K562 (cell line): ENCODE results near the gene TLE4. TPM values are rescaled to one million over a fixed set of nuclear protein-coding genes. Genes with fewer than 3 reads are reported as not detected.

Source experiments
- ATAC-seq: fragments of 200-7000 bp; cut with Tn5 transposase; 3 replicates; pipeline ENCODE4 v1.9.1; 2020; ENCODE audit warnings: moderate library complexity
- BruUV-seq: library from RNA; stranded (reverse); fragments of 400-500 nt; replicated peaks from 2 replicates; lab custom pipeline; 2021; lab: Mats Ljungman, UMichigan
- CTCF ChIA-PET: fragments of 300-600 bp; formaldehyde crosslinking; extraction: SDS; loops from one replicate; lab custom pipeline; 2021; ENCODE audit warnings: low intra/inter-chr PET ratio; lab: Yijun Ruan, JAX
- POLR2A ChIA-PET: fragments of 300-600, 350-650 bp; sonication (Branson Sonifier 250); formaldehyde crosslinking; extraction: SDS; loops from one replicate; lab custom pipeline; 2021; ENCODE audit warnings: antibody characterized with exemption, inconsistent platforms; lab: Yijun Ruan, JAX
- DNase-seq, 4 experiments: peaks; one replicate each; pipeline versions ENCODE4 v3.0.0 to v3.0.0-alpha.2; 2011 to 2018; ENCODE audit warnings: low spot score in 3 of 4, mixed read lengths in 3 of 4; ENCODE audit errors: extremely low read depth in 1 of 4
- FAIRE-seq: peaks from 2 replicates; lab custom pipeline; 2011; peaks lifted over from hg19 to GRCh38; lab: Jason Lieb, UNC
- H2AFZ ChIP-seq: 2 replicates; pipeline ENCODE4 v1.6.0; 2011; ENCODE audit warnings: low read depth, low read length, control low read depth, inconsistent platforms
- H3K27ac ChIP-seq: fragments of 200-600 bp; 3 replicates; pipeline ENCODE4 v1.8.0; 2011; ENCODE audit warnings: low read depth, mild to moderate bottlenecking, control low read depth, inconsistent platforms, low read length, moderate library complexity, mixed read lengths; ENCODE audit errors: extremely low read depth
- H3K27me3 ChIP-seq, 2 experiments: fragments of 300-600 bp in 1 of 2; 2 replicates in 1 of 2; 3 replicates in 1 of 2; pipeline versions ENCODE4 v1.6.0 to v1.8.0; 2011; ENCODE audit warnings: inconsistent platforms in 2 of 2, low read length in 2 of 2, mild to moderate bottlenecking in 1 of 2, mixed read lengths in 1 of 2, moderate library complexity in 1 of 2; ENCODE audit not compliant: control insufficient read depth in 2 of 2, insufficient read depth in 2 of 2
- H3K36me3 ChIP-seq: fragments of 300-600 bp; 3 replicates; pipeline ENCODE4 v1.8.0; 2011; ENCODE audit warnings: mild to moderate bottlenecking, low read length, inconsistent platforms; ENCODE audit not compliant: control insufficient read depth, insufficient read depth
- H3K4me1 ChIP-seq, 2 experiments: fragments of 200-600 bp in 1 of 2; replicated peaks in 1 of 2; 2 replicates in 1 of 2; 3 replicates in 1 of 2; pipeline versions ENCODE4 v1.5.1 to v1.8.0; 2011; ENCODE audit warnings: inconsistent platforms in 2 of 2, low read length in 2 of 2, mild to moderate bottlenecking in 1 of 2, mixed read lengths in 1 of 2, moderate library complexity in 1 of 2; ENCODE audit not compliant: control insufficient read depth in 2 of 2, insufficient read depth in 2 of 2
- H3K4me2 ChIP-seq: 2 replicates; pipeline ENCODE4 v1.6.1; 2011; ENCODE audit warnings: low read length, control low read depth, inconsistent platforms, mixed read lengths; ENCODE audit not compliant: insufficient read depth
- H3K4me3 ChIP-seq: fragments of 200-600 bp; sonication (generic), shearing (Covaris generic); 2 replicates; pipeline ENCODE4 v1.5.1; 2016; ENCODE audit warnings: control low read depth, inconsistent platforms
- H3K79me2 ChIP-seq: fragments of 200-600 bp; 3 replicates; pipeline ENCODE4 v1.8.0; 2011; ENCODE audit warnings: low read length, inconsistent platforms; ENCODE audit not compliant: control insufficient read depth, insufficient read depth
- H3K9ac ChIP-seq, 2 experiments: 2 replicates each; pipeline versions ENCODE4 v1.6.0 to v1.6.1; 2011; ENCODE audit warnings: low read depth in 2 of 2, low read length in 2 of 2, control low read depth in 1 of 2, inconsistent platforms in 1 of 2, mild to moderate bottlenecking in 1 of 2, mixed read lengths in 1 of 2; ENCODE audit not compliant: insufficient read depth in 1 of 2
- H3K9me1 ChIP-seq: one replicate; pipeline ENCODE4 v1.6.0; 2011; ENCODE audit warnings: inconsistent platforms, mild to moderate bottlenecking, low read length, moderate library complexity; ENCODE audit not compliant: control insufficient read depth, insufficient read depth
- H3K9me3 ChIP-seq: replicated peaks from 2 replicates; pipeline ENCODE4 v1.5.1; 2011; ENCODE audit warnings: low read depth, low read length, inconsistent platforms; ENCODE audit not compliant: control insufficient read depth, insufficient read depth
- H4K20me1 ChIP-seq: replicated peaks from 2 replicates; pipeline ENCODE4 v1.6.1; 2011; ENCODE audit warnings: low read length, inconsistent platforms, mixed read lengths; ENCODE audit not compliant: control insufficient read depth, insufficient read depth
- LARP7 ChIP-seq: fragments of 450-650 bp; IDR thresholded peaks from 2 replicates; pipeline ENCODE4 v1.6.1; 2016
- PHF8 ChIP-seq: fragments of 200-600 bp; sonication (generic); IDR thresholded peaks from 2 replicates; pipeline ENCODE4 v1.6.1; 2012; ENCODE audit warnings: mixed run types, mild to moderate bottlenecking, inconsistent platforms, low read length, moderate library complexity, borderline replicate concordance
- SFPQ ChIP-seq: fragments of 200-400 bp; formaldehyde crosslinking; IDR thresholded peaks from 2 replicates; pipeline ENCODE4 v1.6.1; 2017; ENCODE audit warnings: mild to moderate bottlenecking, low read depth, low read length, moderate library complexity
- ZKSCAN3 ChIP-seq: fragments of 250-450 bp; sonication (Bioruptor Pico); IDR thresholded peaks from 2 replicates; pipeline ENCODE4 v1.4.0; 2020
- WGBS: fragments of 100-300 bp; shearing (Covaris generic); methylation state at CpG from one replicate; pipeline ENCODE4 v1.1.6; 2016; ENCODE audit warnings: low coverage, mixed read lengths; ENCODE audit not compliant: insufficient coverage; ENCODE audit errors: missing lambda C conversion rate; 5-methylcytosine and 5-hydroxymethylcytosine counted together
- in situ Hi-C: fragments of 300-500 bp; cut with MboI; formaldehyde crosslinking; loops from 4 replicates; pipeline ENCODE4 v1.15.0; 2018; ENCODE audit warnings: inconsistent platforms, mixed read lengths
- intact Hi-C: fragments of 100-400 bp; cut with micrococcal nuclease; formaldehyde crosslinking; loops from 2 replicates; pipeline ENCODE4 v1.14.2; 2022
- polyA plus RNA-seq, 8 experiments: library from polyadenylated mRNA; depleted of rRNA in 4 of 8; stranded (reverse) in 5 of 8; unstranded in 3 of 8; fragments of >200 nt; fragmentation: Nextera tagmentation in 2 of 8; fragmentation: Illumina TruSeq in 1 of 8; extraction: Ambion mirVana in 2 of 8; extraction: Trizol in 1 of 8; gene quantifications; 2 replicates each; pipeline versions ENCODE4 v1.2.1 to v1.2.3, GENCODE V29; 2011 to 2014; ENCODE audit warnings: inconsistent platforms in 1 of 8, missing spikeins in 1 of 8
- total RNA-seq, 7 experiments: library from RNA; depleted of rRNA in 6 of 7; stranded (reverse); fragments of >200 nt in 6 of 7; fragmentation: Illumina TruSeq in 2 of 7; extraction: Trizol in 2 of 7; gene quantifications; 2 replicates each; pipeline versions ENCODE4 v1.2.1 to v1.2.3, GENCODE V29; 2011 to 2021; ENCODE audit warnings: low replicate concordance in 1 of 7
- TF ChIP-seq, protein P1 (sequence below): sonication (generic); formaldehyde crosslinking; IDR thresholded peaks from 2 replicates; pipeline ENCODE4 v1.8.0; 2022; ENCODE audit warnings: mild to moderate bottlenecking, missing genetic modification reagents

TLE4 gene
- total and polyA plus RNA-seq, 9 of the 15 experiments (the other 6 are each of a cell fraction or from before 2014, with no cell fraction given), result 1.1 to 8.8 (median 5.7) TPM

GRCh38 chr9:79600466-79600865 lies 28.7 kb downstream of the TLE4 start (continued):
- TF ChIP-seq SFPQ (no peak), PHF8 (no peak)

GRCh38 chr9:79603222-79603920 lies 31.6 kb downstream of the TLE4 start:
- CTCF ChIA-PET, result no interaction called here
- BruUV-seq, result no TSS peak
- TF ChIP-seq ZKSCAN3 (CRISPR knock-in tag), result no peak
- TF ChIP-seq LARP7, result no peak
- TF ChIP-seq, protein P1, sequence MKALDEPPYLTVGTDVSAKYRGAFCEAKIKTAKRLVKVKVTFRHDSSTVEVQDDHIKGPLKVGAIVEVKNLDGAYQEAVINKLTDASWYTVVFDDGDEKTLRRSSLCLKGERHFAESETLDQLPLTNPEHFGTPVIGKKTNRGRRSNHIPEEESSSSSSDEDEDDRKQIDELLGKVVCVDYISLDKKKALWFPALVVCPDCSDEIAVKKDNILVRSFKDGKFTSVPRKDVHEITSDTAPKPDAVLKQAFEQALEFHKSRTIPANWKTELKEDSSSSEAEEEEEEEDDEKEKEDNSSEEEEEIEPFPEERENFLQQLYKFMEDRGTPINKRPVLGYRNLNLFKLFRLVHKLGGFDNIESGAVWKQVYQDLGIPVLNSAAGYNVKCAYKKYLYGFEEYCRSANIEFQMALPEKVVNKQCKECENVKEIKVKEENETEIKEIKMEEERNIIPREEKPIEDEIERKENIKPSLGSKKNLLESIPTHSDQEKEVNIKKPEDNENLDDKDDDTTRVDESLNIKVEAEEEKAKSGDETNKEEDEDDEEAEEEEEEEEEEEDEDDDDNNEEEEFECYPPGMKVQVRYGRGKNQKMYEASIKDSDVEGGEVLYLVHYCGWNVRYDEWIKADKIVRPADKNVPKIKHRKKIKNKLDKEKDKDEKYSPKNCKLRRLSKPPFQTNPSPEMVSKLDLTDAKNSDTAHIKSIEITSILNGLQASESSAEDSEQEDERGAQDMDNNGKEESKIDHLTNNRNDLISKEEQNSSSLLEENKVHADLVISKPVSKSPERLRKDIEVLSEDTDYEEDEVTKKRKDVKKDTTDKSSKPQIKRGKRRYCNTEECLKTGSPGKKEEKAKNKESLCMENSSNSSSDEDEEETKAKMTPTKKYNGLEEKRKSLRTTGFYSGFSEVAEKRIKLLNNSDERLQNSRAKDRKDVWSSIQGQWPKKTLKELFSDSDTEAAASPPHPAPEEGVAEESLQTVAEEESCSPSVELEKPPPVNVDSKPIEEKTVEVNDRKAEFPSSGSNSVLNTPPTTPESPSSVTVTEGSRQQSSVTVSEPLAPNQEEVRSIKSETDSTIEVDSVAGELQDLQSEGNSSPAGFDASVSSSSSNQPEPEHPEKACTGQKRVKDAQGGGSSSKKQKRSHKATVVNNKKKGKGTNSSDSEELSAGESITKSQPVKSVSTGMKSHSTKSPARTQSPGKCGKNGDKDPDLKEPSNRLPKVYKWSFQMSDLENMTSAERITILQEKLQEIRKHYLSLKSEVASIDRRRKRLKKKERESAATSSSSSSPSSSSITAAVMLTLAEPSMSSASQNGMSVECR (CRISPR knock-in tag), result no peak

More at GRCh38 chr9:79603222-79603920, 31.6 kb downstream of the TLE4 start:
- FAIRE-seq (no peak), ATAC-seq (no peak), DNase-seq (no peak)
- Histone ChIP-seq H3K4me3 (no peak overlapping the region), H3K27me3 (no peaks in the 10 kb centered on the region), H3K79me2 (no peaks in the 10 kb centered on the region), H3K9me1 (no peaks in the 10 kb centered on the region), H3K36me3 (no peaks in the 10 kb centered on the region), H3K9me3 (no peaks in the 10 kb centered on the region), H4K20me1 (no peaks in the 10 kb centered on the region), H3K9ac (no peak overlapping the region), H3K4me2 (no peak overlapping the region), H3K4me1 (no peaks in the 10 kb centered on the region), H3K27ac (no peak overlapping the region), H2AFZ (no peak overlapping the region)
- intact Hi-C loops, result no loop called here
- in situ Hi-C loops, result no loop called here
- WGBS, result 42% methylated on average over 3 of the region's 3 CpGs
- POLR2A ChIA-PET, result no interaction called here
